ENCODE data around the gene RAB11FIP3.

GRCh38 chr16:490768-491167, 65.3 kb downstream of the RAB11FIP3 start:
- no peak for TF ChIP-seq CTCF (IDR thresholded peaks at IDR 0.05)
- TF ChIP-seq MYC (IDR thresholded peaks at IDR 0.05; ENCODE audit: borderline replicate concordance, low read length): no peak

Data from A549 (cell line).